GM19455 (cell line): ENCODE measurements around the gene CLIP2.

ENCODE experiments used
- ATAC-seq: cut with Tn5 transposase; IDR thresholded peaks from one replicate; pipeline ENCODE4 v1.9.1; 2021; ENCODE audit not compliant: unreplicated experiment

Gene CLIP2

GRCh38 chr7:74269757-74270277 is 19.4 kb upstream of the CLIP2 start:
- ATAC-seq: no peak

DNA sequence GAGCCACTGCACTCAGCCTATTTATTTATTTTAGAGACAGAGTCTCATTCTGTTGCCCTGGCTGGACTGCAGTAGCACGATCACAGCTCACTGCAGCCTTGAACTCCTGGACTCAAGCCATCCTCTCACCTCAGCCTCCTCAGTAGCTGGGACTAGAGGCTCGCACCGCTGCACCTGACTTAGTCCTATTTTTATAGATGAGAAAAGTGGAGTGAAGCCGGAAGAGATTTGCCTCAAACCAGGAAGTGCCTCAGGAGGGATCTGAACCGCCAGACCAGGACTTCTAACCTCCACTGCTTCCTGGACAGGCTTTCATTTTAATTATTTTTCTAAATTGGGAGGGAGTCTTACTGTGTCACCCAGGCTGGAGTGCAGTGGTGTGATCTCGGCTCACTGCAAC is 17.5 kb upstream of the CLIP2 start:
- ATAC-seq: no peak

- ATAC-seq: peak; percentile 76
Observed at GRCh38 chr7:74272305-74273038, 16.7 kb upstream of the CLIP2 start.

GRCh38 chr7:74275401-74275881 is 13.8 kb upstream of the CLIP2 start:
- ATAC-seq: no peak

DNA sequence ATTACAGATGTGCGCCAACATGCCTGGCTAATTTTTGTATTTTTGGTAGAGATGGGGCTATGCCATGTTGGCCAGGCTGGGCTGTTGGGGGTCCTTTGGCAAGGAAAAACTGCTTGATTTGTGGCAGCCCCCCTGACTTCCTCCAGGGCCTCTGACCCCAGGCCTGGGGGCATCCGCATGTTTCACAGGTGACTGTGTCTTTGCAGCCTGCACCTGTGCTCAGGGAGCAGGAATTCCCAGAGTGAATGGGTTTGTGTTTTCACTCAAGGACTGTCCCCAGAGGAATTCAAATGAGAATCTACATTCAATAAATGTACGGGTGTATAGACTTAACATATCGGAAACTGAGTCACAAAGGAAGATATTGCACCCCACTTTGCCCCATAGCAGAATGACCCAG is 11.6 kb upstream of the CLIP2 start:
- no peak for ATAC-seq

DNA sequence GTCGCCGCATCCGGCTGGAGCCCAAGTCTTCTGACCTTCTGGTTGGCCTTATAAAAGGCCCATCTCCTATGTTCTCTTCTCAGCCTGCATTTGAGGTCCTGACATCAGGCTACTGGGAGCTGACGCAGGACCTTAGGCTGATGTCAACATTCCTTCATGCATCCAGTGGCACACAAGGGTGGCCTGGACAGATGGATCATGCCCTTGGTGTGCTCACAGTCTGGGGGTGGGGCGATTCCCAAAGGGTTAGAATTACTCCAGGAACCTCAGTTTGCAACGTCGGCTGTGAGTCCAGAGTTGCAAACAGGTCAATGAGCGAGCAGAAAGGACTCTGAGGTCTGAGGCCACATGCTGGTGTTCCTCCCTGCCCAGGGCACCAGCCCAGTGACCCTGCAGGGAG is 8.2 kb upstream of the CLIP2 start:
- no peak for ATAC-seq

GRCh38 chr7:74282748-74283459 is 6.3 kb upstream of the CLIP2 start:
- ATAC-seq: no peak

- no peak for ATAC-seq
Observed at GRCh38 chr7:74283858-74284447, 5.3 kb upstream of the CLIP2 start.

DNA sequence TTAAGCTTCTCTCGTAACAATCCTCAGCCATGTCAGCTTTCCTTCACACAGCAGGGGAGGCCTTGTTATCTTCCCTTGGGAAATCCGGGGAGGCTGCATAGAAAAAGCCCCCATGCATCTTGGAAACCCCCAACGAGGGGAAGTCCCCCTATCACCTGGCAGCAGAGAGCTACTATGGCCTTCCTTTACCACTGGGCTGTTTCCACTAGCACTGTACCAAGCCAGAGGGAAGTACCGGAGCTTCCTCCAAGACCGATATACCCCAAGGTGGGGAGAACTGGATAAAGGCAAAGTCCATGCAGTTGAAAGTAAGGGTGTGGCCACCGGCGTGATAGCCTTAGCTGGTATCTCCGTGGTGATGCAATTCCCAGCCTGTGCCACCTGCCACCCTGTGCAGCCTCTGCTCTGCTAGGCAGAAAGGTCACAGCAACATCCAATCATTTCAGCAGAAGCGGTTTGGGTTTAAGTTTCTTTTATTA is 4.4 kb upstream of the CLIP2 start:
- no peak for ATAC-seq

GRCh38 chr7:74286131-74286530 is 3.1 kb upstream of the CLIP2 start:
- no peak for ATAC-seq

- ATAC-seq: no peak
Observed at GRCh38 chr7:74287303-74288033, 1.7 kb upstream of the CLIP2 start.

GRCh38 chr7:74288034-74288881 is 949 bp upstream of the CLIP2 start:
- ATAC-seq: no peak

DNA sequence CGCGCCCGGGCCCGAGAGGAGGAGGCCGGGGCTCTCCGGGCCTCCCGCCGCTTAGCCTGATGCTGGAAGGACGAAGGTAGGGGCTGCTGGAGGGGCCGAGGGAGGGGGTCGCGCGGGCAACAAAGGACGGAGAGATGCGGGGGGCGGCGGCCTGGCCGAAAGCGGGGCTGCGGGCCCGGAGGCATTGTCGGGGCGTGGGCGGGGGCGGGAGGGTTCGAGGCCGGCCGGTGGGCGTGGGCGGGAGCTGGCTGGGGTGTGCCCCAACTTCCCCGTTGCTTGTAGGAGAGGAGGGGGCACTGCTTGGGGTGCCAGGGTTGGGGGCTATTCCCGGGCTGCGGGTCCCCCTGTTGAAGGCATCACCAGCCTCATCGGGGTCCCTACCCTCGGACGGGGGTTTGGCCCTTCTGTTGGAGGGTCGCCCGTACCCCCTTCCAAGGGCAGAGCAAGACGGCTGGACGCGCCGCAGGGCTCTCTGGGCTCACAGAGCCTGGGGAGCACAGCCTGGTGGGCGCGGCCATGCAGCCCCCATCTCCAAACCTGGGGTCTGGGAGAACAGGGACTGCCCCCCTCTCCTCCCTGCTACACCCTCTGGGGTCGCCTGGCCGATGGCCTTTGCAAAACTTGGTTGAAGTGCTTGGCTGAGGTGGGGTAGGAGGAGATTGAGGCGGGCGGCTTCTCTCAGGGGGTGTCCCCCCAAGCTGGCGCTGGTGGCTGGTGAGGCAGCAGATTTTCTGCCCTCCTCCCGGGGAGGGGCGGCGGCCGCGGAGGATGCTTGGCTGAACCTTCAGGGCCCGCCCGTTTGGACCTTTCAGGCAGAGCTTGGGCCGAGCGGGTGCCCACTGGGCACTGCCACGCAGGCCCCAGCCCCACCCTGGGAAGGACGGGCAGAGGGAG is 699 bp downstream of the CLIP2 start:
- no peak for ATAC-seq

GRCh38 chr7:74290553-74290950 is 1.3 kb downstream of the CLIP2 start:
- no peak for ATAC-seq

DNA sequence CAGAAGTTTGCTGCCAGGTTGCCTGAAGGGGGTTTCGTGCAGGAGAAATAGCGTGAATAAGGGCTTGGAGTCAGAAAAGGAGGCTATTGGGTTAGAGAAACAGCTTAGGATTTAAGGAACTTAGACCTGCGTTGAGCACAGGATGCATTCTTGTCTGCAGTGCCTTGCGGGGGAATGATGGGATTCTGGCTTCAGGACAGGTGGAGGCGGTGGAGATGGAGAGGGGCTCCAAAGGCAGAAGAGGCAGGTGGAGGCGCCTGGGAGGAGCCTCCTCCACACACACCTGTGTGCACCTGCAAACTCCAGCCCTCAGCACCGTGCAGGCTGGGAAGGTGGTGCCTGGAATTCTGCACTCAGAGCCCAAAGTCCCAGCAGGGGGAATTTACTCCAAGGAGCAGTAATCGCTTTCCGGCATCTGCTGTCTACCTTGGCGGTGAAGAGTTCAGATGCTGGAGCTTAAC is 1.8 kb downstream of the CLIP2 start:
- ATAC-seq: no peak

DNA sequence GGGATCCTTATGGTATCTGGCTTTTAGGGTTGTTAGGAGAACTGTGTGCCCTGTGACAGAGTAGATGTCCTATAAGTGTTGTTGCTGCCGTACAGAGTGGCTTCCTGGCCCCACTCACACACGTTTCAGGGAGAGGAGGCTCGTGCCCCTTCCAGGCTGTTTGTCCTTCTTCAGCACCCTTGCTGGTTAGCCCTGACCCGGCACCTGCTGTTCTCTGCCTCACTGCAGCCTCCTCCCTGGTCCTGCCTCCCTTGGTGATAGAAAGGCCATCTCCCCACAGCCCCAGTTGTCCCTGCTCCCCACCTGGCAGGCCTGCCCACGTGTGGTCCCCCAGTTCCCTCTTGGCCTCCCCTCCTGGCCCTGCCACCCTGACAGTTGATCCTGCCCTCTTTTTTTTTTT is 2.3 kb downstream of the CLIP2 start:
- no peak for ATAC-seq

DNA sequence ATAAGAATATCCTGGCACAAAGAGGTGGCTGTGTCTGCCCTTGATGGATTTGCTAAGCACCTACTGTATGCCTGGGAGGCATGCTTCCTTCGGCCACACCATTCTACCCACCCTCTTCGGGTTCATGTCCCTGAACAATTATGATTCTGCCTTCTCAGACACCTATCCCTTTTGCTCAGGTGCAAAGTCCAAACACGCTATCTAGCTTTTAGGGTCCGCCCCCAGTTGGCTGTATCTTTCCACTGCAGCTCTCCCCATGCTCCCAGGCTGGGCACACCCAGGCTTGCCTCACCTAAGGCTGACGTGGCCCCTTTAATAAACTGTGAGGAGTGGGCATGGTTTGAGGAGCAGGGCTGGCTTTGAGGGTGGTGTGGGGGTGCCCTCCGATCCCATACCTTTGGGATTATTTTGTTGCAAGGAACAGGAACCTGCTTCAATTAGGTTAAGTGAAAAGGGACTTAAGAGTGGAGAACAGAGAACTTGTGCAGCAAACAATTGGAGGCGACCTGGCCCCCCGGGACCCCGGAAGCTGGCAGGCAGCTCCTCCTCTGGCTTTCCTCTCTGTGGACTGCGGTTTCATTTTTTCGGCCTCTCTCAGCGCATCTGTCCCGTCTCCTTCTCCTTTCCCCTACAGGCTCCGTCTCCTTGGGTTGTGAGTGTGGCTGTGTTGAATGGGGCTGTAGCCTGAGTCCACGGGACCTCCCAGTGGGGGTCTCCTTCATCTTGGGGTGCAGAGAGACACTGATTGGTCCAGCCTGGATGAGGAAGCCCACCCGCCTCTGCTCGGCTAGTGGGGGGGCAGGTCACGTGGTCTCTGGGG is 3.8 kb downstream of the CLIP2 start:
- no peak for ATAC-seq

- no peak for ATAC-seq
Observed at GRCh38 chr7:74293577-74293908, 4.3 kb downstream of the CLIP2 start.
